ENCODE measurements around the gene TFPI2. TPM values are rescaled to one million over a fixed set of nuclear protein-coding genes. Genes with fewer than 3 reads are reported as not detected.
"Not testable (repeated sequence)": the region's sequence is repeated elsewhere in the genome, so short reads cannot be mapped to it uniquely, and the experiment has no call there.

TFPI2 gene, protein sequence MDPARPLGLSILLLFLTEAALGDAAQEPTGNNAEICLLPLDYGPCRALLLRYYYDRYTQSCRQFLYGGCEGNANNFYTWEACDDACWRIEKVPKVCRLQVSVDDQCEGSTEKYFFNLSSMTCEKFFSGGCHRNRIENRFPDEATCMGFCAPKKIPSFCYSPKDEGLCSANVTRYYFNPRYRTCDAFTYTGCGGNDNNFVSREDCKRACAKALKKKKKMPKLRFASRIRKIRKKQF
- total RNA-seq, result 4.0 TPM

GRCh38 chr7:93890464-93891068, at the start of gene TFPI2:
Gene TFPI2, minus strand, starts transcription at chr7:93890753. Its CDS starts 75 bp downstream, at chr7:93890678.
- DNase-seq (ENCODE audit: low spot score), result peak; percentile 10

- DNase-seq (ENCODE audit: low spot score), result no peak
Observed at GRCh38 chr7:93938293-93938692, 47.7 kb upstream of the TFPI2 start.

- DNase-seq (ENCODE audit: low spot score), result no peak
Observed at GRCh38 chr7:93937818-93938217, 47.3 kb upstream of the TFPI2 start.

GRCh38 chr7:93935102-93935501, 44.5 kb upstream of the TFPI2 start:
- DNase-seq (ENCODE audit: low spot score), result no peak

- no peak for DNase-seq (ENCODE audit: low spot score)
Observed at GRCh38 chr7:93933156-93933555, 42.6 kb upstream of the TFPI2 start.

GRCh38 chr7:93931655-93932054, 41.1 kb upstream of the TFPI2 start:
- DNase-seq (ENCODE audit: low spot score), result no peak

DNA sequence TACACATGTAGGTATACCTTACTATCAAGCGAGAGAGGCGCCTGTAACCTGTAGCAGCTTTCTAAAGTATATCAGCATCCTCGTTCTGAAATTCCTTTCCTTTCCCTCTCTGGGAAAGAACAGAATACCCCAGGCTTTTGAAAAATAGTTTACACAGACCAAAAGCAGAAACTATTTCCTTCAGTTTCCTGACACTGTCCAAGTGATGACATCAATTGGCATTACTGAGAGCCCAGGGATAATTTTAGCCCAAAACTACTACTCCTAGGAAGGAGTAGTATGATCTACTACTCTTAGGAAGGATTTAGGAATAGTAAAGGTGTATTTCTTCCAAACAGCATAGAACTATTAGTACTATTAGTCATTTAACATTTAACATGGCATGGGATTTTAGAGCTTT, 37.0 kb upstream of the TFPI2 start:
- no peak for DNase-seq (ENCODE audit: low spot score)

DNA sequence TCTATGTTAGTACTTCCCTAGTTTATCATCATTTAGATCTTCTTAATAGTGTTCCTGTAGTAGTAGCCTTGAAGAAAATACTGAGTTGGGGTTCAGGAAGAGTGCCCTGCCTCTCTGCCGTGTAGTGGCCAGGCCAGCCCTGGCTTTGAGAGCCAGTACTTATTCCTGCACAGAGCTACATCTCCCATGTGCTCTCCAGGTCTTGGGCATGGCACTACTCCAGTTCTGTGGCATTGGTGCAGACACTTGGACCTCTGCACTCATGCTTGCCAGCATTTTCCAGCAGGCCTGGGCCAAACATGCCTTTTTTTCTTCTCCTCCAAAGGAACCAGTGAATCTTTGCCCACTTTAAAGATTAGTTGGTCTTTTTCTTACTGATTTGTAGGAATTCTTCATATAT, 36.2 kb upstream of the TFPI2 start:
- no peak for DNase-seq (ENCODE audit: low spot score)

GRCh38 chr7:93923942-93924341, 33.4 kb upstream of the TFPI2 start:
- no peak for DNase-seq (ENCODE audit: low spot score)

- DNase-seq (ENCODE audit: low spot score), result no peak
Observed at GRCh38 chr7:93923296-93923695, 32.7 kb upstream of the TFPI2 start.

GRCh38 chr7:93921607-93922566, 31.3 kb upstream of the TFPI2 start, which contains the start of gene GNG11:
Gene GNG11, plus strand, starts transcription at chr7:93921735. Its CDS starts 403 bp downstream, at chr7:93922138.
- peak; percentile 55 for DNase-seq (ENCODE audit: low spot score)

- DNase-seq (ENCODE audit: low spot score), result no peak
Observed at GRCh38 chr7:93921186-93921585, 30.6 kb upstream of the TFPI2 start.

DNA sequence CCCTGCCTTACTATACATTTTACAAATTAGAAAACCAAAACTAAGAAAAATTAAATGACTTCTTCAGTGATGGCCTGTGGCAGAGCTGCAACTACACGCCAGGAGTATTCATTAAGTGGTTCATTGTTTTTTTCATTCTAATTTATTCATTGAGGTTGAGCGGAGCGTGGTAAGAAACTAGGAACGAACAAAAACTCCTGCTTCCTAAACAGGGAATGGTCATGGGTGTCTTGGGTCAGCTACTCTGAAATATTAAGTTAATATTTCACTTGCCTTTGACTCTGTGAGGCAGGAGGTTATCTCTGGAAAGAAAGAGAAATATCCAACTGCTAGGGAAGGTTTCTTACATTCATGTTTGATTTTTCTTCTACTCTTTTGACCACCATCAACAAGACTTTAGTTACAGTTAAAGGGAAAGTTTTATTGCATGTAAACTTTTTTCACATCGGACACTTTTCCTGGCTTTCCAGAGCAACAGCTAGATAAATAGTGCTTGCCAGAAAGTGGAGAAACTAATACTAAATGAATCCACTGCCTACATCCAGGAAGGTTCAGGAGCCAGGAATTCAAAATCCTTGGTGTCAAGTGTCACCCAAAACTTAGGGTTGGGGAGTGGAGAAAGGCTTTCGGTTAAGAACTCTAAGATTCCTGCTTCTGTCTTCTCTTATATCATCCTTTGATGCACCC, 30.1 kb upstream of the TFPI2 start:
- no peak for DNase-seq (ENCODE audit: low spot score)

- not testable (repeated sequence) for DNase-seq (ENCODE audit: low spot score)
Observed at GRCh38 chr7:93916315-93916714, 25.8 kb upstream of the TFPI2 start.

GRCh38 chr7:93915888-93916287, 25.3 kb upstream of the TFPI2 start:
- not testable (repeated sequence) for DNase-seq (ENCODE audit: low spot score)

DNA sequence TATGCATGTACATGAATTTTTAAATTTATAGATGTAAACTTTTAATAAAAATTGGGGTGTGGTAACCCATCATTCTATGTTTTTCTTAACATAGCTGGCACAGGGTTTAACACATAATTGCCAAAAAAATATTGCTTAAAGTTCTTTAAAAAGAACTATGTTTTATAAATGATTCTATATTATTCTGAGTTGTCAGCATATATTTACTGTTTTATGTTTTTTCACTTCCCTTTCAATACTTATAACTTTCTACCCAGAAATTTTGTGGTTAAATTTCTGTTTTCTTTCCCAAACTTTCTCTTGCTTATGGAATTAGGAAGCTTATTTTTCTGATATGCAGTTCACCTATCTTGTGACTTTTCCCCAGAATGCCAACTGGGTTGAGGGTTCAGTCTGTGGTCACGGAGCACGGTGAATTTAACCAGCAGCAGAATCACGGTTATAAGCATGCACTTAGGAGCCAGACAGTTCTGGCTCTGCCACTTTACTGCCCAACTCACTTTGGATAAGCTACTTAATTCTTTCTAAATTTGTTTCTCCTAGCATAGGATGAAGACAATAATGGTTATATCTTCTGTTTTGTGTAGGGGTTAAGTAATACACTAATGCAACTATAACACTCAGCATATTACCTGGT, 24.8 kb upstream of the TFPI2 start:
- DNase-seq (ENCODE audit: low spot score), result not testable (repeated sequence)

DNA sequence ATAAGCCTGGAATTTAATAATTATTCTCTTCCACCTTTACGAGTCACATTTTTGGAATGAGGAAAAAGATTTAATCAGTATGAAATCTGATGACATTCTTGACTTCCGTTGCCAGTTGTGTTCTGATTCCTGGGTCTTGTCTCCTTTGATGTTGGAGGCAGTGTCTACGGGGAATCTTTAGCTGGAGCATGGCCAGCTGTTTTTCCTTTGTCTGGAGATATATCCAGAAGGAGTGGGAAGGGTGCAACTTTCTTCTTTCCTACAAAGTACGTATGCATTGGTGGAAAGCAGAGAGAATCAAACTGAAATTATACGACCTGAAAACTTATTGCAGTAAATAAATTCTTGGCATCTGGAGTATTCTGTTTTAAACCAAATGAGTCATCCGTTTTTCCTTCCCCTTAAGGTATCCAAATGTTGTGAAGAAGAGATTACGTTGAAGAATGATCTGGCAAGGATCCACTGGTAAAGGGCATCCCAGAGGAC, 24.1 kb upstream of the TFPI2 start:
- DNase-seq (ENCODE audit: low spot score), result no peak

GRCh38 chr7:93913197-93913596, 22.6 kb upstream of the TFPI2 start:
- no peak for DNase-seq (ENCODE audit: low spot score)

- not testable (repeated sequence) for DNase-seq (ENCODE audit: low spot score)
Observed at GRCh38 chr7:93911661-93912060, 21.1 kb upstream of the TFPI2 start.

DNA sequence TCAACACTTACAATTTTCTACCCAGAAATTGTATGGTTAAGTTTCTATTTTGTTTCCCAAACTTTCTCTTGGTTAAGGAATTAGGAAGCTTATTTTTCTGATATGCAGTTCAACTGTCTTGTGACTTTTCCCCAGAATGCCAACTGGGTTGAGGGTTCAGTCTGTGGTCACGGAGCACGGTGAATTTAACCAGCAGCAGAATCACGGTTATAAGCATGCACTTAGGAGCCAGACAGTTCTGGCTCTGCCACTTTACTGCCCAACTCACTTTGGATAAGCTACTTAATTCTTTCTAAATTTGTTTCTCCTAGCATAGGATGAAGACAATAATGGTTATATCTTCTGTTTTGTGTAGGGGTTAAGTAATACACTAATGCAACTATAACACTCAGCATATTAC, 20.7 kb upstream of the TFPI2 start:
- DNase-seq (ENCODE audit: low spot score), result not testable (repeated sequence)
